Fibroblast of villous mesenchyme (primary cell): ENCODE results near the gene PAX8. TPM values are rescaled to one million over a fixed set of nuclear protein-coding genes. Genes with fewer than 3 reads are reported as not detected.

ENCODE experiments used
- DNase-seq: peaks from one replicate; pipeline ENCODE4 v3.0.0-alpha.2; 2010; ENCODE audit warnings: low read depth
- H3K4me3 ChIP-seq: 2 replicates; pipeline ENCODE4 v1.5.1; 2011; ENCODE audit warnings: low read depth, mild to moderate bottlenecking, low read length
- total RNA-seq: library from RNA; depleted of rRNA; stranded (reverse); fragments of >200 nt; gene quantifications from 2 replicates; pipeline ENCODE4 v1.2.3, GENCODE V29; 2012
- TF ChIP-seq, protein P1 (sequence below): IDR thresholded peaks from 2 replicates; pipeline ENCODE4 v1.5.1; 2012; ENCODE audit warnings: low read depth, mild to moderate bottlenecking, low read length; ENCODE audit not compliant: insufficient read depth

PAX8 gene
- total RNA-seq, 1 donor = 1.3 TPM

DNA sequence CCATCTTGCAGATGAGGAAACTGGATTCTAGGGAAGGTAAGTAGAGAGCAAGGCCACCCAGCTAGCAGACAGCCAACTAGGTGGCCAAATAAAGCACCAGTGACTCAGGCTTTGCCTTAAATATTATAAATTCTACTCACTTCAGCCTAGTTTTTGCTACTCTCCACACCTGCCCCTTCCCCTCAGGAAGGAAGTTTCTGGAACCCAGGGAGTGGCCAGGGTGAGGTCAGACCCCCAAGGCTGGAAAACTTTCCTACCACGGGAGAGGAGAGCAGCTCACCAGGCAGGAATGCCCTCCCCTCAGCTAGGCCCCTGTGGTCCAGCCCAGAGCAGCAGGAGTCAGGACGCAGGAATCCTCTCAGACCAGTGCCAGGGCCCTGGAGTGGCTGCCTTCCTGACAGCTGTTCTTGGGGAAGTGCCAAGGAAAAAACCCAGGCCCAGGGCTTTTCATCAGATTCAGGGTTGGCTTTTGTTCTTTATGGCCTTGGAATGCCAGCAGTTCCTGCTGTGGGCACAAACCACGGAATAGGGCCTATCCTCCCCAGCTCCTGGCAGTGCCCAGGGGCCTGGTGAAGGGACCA lies 5.1 kb upstream of the PAX8 start:
- TF ChIP-seq, protein P1, sequence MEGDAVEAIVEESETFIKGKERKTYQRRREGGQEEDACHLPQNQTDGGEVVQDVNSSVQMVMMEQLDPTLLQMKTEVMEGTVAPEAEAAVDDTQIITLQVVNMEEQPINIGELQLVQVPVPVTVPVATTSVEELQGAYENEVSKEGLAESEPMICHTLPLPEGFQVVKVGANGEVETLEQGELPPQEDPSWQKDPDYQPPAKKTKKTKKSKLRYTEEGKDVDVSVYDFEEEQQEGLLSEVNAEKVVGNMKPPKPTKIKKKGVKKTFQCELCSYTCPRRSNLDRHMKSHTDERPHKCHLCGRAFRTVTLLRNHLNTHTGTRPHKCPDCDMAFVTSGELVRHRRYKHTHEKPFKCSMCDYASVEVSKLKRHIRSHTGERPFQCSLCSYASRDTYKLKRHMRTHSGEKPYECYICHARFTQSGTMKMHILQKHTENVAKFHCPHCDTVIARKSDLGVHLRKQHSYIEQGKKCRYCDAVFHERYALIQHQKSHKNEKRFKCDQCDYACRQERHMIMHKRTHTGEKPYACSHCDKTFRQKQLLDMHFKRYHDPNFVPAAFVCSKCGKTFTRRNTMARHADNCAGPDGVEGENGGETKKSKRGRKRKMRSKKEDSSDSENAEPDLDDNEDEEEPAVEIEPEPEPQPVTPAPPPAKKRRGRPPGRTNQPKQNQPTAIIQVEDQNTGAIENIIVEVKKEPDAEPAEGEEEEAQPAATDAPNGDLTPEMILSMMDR = no peak
- no peak overlapping the region for H3K4me3 ChIP-seq
- peak; percentile 79 for DNase-seq

DNA sequence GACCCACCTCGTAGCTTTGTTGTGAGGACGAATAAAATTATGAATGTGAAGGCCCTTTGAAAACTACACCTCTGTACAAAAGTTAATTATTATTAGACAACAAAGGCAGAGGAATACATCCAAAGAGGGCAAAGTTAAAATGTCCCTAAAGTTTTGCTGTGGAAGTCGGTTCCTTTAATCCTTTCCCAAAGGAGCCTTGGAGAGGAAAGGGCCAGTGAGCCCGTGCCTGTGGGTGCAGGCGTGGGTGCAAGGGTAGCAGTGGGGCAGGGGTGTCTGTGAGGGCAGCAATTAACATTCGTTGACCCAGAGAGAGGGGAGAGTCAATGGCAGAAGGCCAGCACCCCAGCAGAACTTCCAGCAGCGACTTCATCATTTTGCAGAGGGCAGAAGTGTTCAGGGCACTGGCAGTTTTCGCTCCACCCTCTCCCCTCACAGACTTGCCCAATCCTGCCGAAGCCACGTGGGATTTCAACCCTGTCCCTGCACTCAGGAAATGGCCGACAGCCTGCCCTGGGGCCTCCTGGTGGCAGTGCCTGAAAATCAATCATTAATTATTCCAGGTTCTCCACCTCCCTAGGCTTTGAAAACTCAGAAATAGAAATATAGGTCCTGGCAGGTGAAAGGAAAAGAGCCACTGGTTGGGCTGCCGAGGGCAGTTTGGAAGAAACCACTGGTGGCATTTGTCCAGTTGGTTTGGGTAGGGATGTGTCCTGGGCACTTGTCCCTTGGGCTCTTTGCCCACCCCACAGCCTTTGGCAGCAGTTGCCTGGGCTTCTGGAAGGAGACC lies 4.2 kb upstream of the PAX8 start:
- DNase-seq = peak; percentile 16
- TF ChIP-seq, protein P1 = peak; percentile 30
- H3K4me3 ChIP-seq = no peak overlapping the region

DNA sequence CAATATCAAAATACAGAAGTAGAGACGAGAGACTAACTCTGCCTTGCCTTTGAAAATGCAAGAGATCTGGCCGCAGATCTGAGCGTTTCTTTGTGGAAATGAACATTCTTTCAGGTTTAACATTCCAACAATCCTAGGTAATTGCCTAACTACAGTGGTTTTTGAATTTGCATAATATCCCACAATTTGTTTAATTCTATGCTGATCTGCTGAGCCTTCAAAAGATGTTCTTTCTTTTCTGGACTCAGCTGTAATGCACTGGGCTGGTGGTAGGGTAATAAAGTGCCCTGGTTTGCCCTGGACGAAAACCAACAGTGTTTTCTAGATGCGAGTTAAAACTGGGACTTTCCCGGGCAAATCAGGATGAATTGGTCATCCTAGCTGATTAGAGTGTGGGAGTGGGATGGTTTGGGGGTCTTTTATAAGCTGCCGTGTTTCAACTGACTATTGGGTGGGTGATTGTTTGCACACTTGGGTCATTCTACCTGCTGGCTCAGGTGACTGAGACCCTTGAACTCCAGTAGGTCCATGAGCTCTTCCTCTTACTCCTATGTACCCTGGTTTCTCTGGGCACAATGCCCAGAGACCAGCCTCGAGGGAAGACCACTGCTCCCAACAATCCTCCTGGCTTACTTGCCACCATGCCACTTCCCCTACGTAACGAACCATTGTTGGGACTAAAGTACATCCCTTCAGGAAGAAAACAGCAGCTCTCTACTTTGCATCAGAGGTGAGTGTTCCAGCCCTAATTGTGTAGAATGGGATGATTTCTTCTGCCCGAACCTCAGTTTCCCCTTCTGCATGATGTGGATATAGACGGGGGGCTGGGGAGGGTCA lies 3.4 kb upstream of the PAX8 start:
- no peak overlapping the region for H3K4me3 ChIP-seq
- no peak for DNase-seq
- TF ChIP-seq, protein P1 = no peak

GRCh38 chr2:113278073-113278741 lies 514 bp downstream of the PAX8 start:
- H3K4me3 ChIP-seq = no peak overlapping the region
- TF ChIP-seq, protein P1 = no peak

DNA sequence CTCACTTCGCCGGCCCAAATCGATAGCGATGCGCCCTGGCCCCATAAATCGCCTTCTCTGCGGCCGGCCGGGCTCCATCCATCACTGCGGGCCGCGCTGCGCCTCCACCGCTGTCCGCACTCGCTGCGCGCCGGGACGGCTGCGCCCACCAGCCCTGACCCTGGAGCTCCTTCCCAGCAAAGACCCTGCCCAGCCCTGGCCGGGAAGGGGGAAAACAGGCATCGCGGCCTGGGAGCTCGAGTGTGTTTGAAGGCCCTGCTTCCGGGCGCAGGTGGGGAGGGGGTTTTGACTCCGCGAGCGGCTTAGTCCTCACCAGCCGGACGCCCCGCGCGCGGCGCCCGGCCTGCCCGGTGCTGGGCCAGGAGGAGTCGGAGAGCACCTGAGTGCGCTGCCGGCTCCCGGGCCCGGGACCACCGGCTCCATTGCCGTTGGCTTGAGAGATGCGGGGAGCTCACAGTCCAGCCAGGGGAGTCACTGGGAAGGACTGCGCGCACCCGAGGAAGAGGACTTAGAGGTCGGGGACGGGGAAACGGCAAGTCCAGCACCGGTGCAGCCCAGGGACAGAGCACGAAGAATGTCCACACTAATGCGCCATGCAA lies 1.1 kb downstream of the PAX8 start:
- TF ChIP-seq, protein P1 = no peak
- no peak for DNase-seq
- H3K4me3 ChIP-seq = no peak overlapping the region

More at GRCh38 chr2:113278073-113278741, 514 bp downstream of the PAX8 start:
- DNase-seq = no peak
